K562 (cell line): ENCODE data around the gene TWSG1. TPM values are rescaled to one million over a fixed set of nuclear protein-coding genes. Genes with fewer than 3 reads are reported as not detected.

Experiments
- ATAC-seq: fragments of 200-7000 bp; cut with Tn5 transposase; 3 replicates; pipeline ENCODE4 v1.9.1; 2020; ENCODE audit warnings: moderate library complexity
- BruUV-seq: library from RNA; stranded (reverse); fragments of 400-500 nt; replicated peaks from 2 replicates; lab custom pipeline; 2021; lab: Mats Ljungman, UMichigan
- CTCF ChIA-PET: fragments of 300-600 bp; formaldehyde crosslinking; extraction: SDS; loops from one replicate; lab custom pipeline; 2021; ENCODE audit warnings: low intra/inter-chr PET ratio; lab: Yijun Ruan, JAX
- POLR2A ChIA-PET: fragments of 300-600, 350-650 bp; sonication (Branson Sonifier 250); formaldehyde crosslinking; extraction: SDS; loops from one replicate; lab custom pipeline; 2021; ENCODE audit warnings: antibody characterized with exemption, inconsistent platforms; lab: Yijun Ruan, JAX
- DNase-seq, 4 experiments: peaks; one replicate each; pipeline versions ENCODE4 v3.0.0 to v3.0.0-alpha.2; 2011 to 2018; ENCODE audit warnings: low spot score in 3 of 4, mixed read lengths in 3 of 4; ENCODE audit errors: extremely low read depth in 1 of 4
- FAIRE-seq: peaks from 2 replicates; lab custom pipeline; 2011; peaks lifted over from hg19 to GRCh38; lab: Jason Lieb, UNC
- H2AFZ ChIP-seq: 2 replicates; pipeline ENCODE4 v1.6.0; 2011; ENCODE audit warnings: low read depth, low read length, control low read depth, inconsistent platforms
- H3K27ac ChIP-seq: fragments of 200-600 bp; 3 replicates; pipeline ENCODE4 v1.8.0; 2011; ENCODE audit warnings: low read depth, mild to moderate bottlenecking, control low read depth, inconsistent platforms, low read length, moderate library complexity, mixed read lengths; ENCODE audit errors: extremely low read depth
- H3K27me3 ChIP-seq, 2 experiments: fragments of 300-600 bp in 1 of 2; 2 replicates in 1 of 2; 3 replicates in 1 of 2; pipeline versions ENCODE4 v1.6.0 to v1.8.0; 2011; ENCODE audit warnings: inconsistent platforms in 2 of 2, low read length in 2 of 2, mild to moderate bottlenecking in 1 of 2, mixed read lengths in 1 of 2, moderate library complexity in 1 of 2; ENCODE audit not compliant: control insufficient read depth in 2 of 2, insufficient read depth in 2 of 2
- H3K36me3 ChIP-seq: fragments of 300-600 bp; 3 replicates; pipeline ENCODE4 v1.8.0; 2011; ENCODE audit warnings: mild to moderate bottlenecking, low read length, inconsistent platforms; ENCODE audit not compliant: control insufficient read depth, insufficient read depth
- H3K4me1 ChIP-seq, 2 experiments: fragments of 200-600 bp in 1 of 2; replicated peaks in 1 of 2; 2 replicates in 1 of 2; 3 replicates in 1 of 2; pipeline versions ENCODE4 v1.5.1 to v1.8.0; 2011; ENCODE audit warnings: inconsistent platforms in 2 of 2, low read length in 2 of 2, mild to moderate bottlenecking in 1 of 2, mixed read lengths in 1 of 2, moderate library complexity in 1 of 2; ENCODE audit not compliant: control insufficient read depth in 2 of 2, insufficient read depth in 2 of 2
- H3K4me2 ChIP-seq: 2 replicates; pipeline ENCODE4 v1.6.1; 2011; ENCODE audit warnings: low read length, control low read depth, inconsistent platforms, mixed read lengths; ENCODE audit not compliant: insufficient read depth
- H3K4me3 ChIP-seq: fragments of 200-600 bp; sonication (generic), shearing (Covaris generic); 2 replicates; pipeline ENCODE4 v1.5.1; 2016; ENCODE audit warnings: control low read depth, inconsistent platforms
- H3K79me2 ChIP-seq: fragments of 200-600 bp; 3 replicates; pipeline ENCODE4 v1.8.0; 2011; ENCODE audit warnings: low read length, inconsistent platforms; ENCODE audit not compliant: control insufficient read depth, insufficient read depth
- H3K9ac ChIP-seq, 2 experiments: 2 replicates each; pipeline versions ENCODE4 v1.6.0 to v1.6.1; 2011; ENCODE audit warnings: low read depth in 2 of 2, low read length in 2 of 2, control low read depth in 1 of 2, inconsistent platforms in 1 of 2, mild to moderate bottlenecking in 1 of 2, mixed read lengths in 1 of 2; ENCODE audit not compliant: insufficient read depth in 1 of 2
- H3K9me1 ChIP-seq: one replicate; pipeline ENCODE4 v1.6.0; 2011; ENCODE audit warnings: inconsistent platforms, mild to moderate bottlenecking, low read length, moderate library complexity; ENCODE audit not compliant: control insufficient read depth, insufficient read depth
- H3K9me3 ChIP-seq: replicated peaks from 2 replicates; pipeline ENCODE4 v1.5.1; 2011; ENCODE audit warnings: low read depth, low read length, inconsistent platforms; ENCODE audit not compliant: control insufficient read depth, insufficient read depth
- H4K20me1 ChIP-seq: replicated peaks from 2 replicates; pipeline ENCODE4 v1.6.1; 2011; ENCODE audit warnings: low read length, inconsistent platforms, mixed read lengths; ENCODE audit not compliant: control insufficient read depth, insufficient read depth
- GATAD2B ChIP-seq: fragments of 450-650 bp; IDR thresholded peaks from 2 replicates; pipeline ENCODE4 v1.6.1; 2017; ENCODE audit warnings: mild to moderate bottlenecking, borderline replicate concordance
- GTF2E2 ChIP-seq: fragments of 200-800 bp; sonication (Bioruptor generic); IDR thresholded peaks from 2 replicates; pipeline ENCODE4 v1.6.1; 2016; ENCODE audit warnings: missing genetic modification characterization, missing compliant biosample characterization
- HNRNPL ChIP-seq: fragments of 200-400 bp; formaldehyde crosslinking; IDR thresholded peaks from 2 replicates; pipeline ENCODE4 v1.6.1; 2017; ENCODE audit warnings: low read depth, mild to moderate bottlenecking, low read length
- MNT ChIP-seq, 2 experiments: fragments of 450-650 bp; conservative IDR thresholded peaks; 2 replicates each; pipeline ENCODE4 v1.6.1; 2017; ENCODE audit warnings: mild to moderate bottlenecking in 2 of 2, moderate library complexity in 2 of 2
- YBX1 ChIP-seq: fragments of 450-650 bp; IDR thresholded peaks from 2 replicates; pipeline ENCODE4 v1.7.1; 2016; ENCODE audit warnings: mild to moderate bottlenecking
- ZNF75A ChIP-seq: fragments of 450-650 bp; formaldehyde crosslinking; IDR thresholded peaks from 2 replicates; pipeline ENCODE4 v1.4.0; 2020; ENCODE audit warnings: mild to moderate bottlenecking
- WGBS: fragments of 100-300 bp; shearing (Covaris generic); methylation state at CpG from one replicate; pipeline ENCODE4 v1.1.6; 2016; ENCODE audit warnings: low coverage, mixed read lengths; ENCODE audit not compliant: insufficient coverage; ENCODE audit errors: missing lambda C conversion rate; 5-methylcytosine and 5-hydroxymethylcytosine counted together
- in situ Hi-C: fragments of 300-500 bp; cut with MboI; formaldehyde crosslinking; loops from 4 replicates; pipeline ENCODE4 v1.15.0; 2018; ENCODE audit warnings: inconsistent platforms, mixed read lengths
- intact Hi-C: fragments of 100-400 bp; cut with micrococcal nuclease; formaldehyde crosslinking; loops from 2 replicates; pipeline ENCODE4 v1.14.2; 2022
- polyA plus RNA-seq, 8 experiments: library from polyadenylated mRNA; depleted of rRNA in 4 of 8; stranded (reverse) in 5 of 8; unstranded in 3 of 8; fragments of >200 nt; fragmentation: Nextera tagmentation in 2 of 8; fragmentation: Illumina TruSeq in 1 of 8; extraction: Ambion mirVana in 2 of 8; extraction: Trizol in 1 of 8; gene quantifications; 2 replicates each; pipeline versions ENCODE4 v1.2.1 to v1.2.3, GENCODE V29; 2011 to 2014; ENCODE audit warnings: inconsistent platforms in 1 of 8, missing spikeins in 1 of 8
- total RNA-seq, 7 experiments: library from RNA; depleted of rRNA in 6 of 7; stranded (reverse); fragments of >200 nt in 6 of 7; fragmentation: Illumina TruSeq in 2 of 7; extraction: Trizol in 2 of 7; gene quantifications; 2 replicates each; pipeline versions ENCODE4 v1.2.1 to v1.2.3, GENCODE V29; 2011 to 2021; ENCODE audit warnings: low replicate concordance in 1 of 7

Gene TWSG1
- total and polyA plus RNA-seq, 9 of the 15 experiments (the other 6 are each of a cell fraction or from before 2014, with no cell fraction given): 10.4 to 37.2 (median 25.1) TPM

- DNase-seq: no peak
- H3K9ac ChIP-seq: peak overlapping the region in 1 of 2 experiments; percentile 55; a peak in 2 of 4 replicates
- H3K4me2 ChIP-seq: peak overlapping the region; percentile 75
- in situ Hi-C loops (loop anchor here (10.0 kb wide), 1 partner anchor 261 kb away; no protein-coding TSS in a partner anchor), intact Hi-C loops (loop anchor here (10.0 kb wide), 1 partner anchor 261 kb away; no protein-coding TSS in a partner anchor)
- ChIA-PET CTCF (no interaction called here), POLR2A (no interaction called here)
- H4K20me1 ChIP-seq: no peaks in the 10 kb centered on the region
- H3K36me3 ChIP-seq: peaks cover 30% of the 10 kb centered on the region
- peak overlapping the region; percentile 74; the same call in 1 of the 2 replicates for H2AFZ ChIP-seq
- 6% methylated on average over 3 of the region's 3 CpGs for WGBS
- TF ChIP-seq GATAD2B (0 out of 2 replicates have a peak, but pooled peaks have one; percentile 55), HNRNPL (no peak), GTF2E2 (tag) (0 out of 2 replicates have a peak, but pooled peaks have one; percentile 66), MNT (conservative IDR thresholded peaks at IDR 0.05) (0 out of 4 replicates have a peak, but pooled peaks of 1 of the 2 experiments have one; percentile 17), YBX1 (no peak), ZNF75A (no peak)
- H3K9me3 ChIP-seq: 0 out of 2 replicates have a peak, but pooled peaks cover 7% of the 10 kb centered on the region
- BruUV-seq: TSS peak; percentile 52
- H3K79me2 ChIP-seq: peaks cover 27% of the 10 kb centered on the region
- H3K4me1 ChIP-seq: peaks cover 18% of the 10 kb centered on the region in 2 experiments
- no peaks in the 10 kb centered on the region for H3K27me3 ChIP-seq
- H3K9me1 ChIP-seq: no peaks in the 10 kb centered on the region
- peak; percentile 37 for FAIRE-seq
- no peak for ATAC-seq
- peak overlapping the region; percentile 79 for H3K4me3 ChIP-seq
- peak overlapping the region; percentile 3; the same call in 2 of the 3 replicates for H3K27ac ChIP-seq
Observed at GRCh38 chr18:9335697-9336045, 1.1 kb downstream of the TWSG1 start.
